HFFc6 (cell line): ENCODE results near the gene GPA33. TPM values are rescaled to one million over a fixed set of nuclear protein-coding genes. Genes with fewer than 3 reads are reported as not detected.

Source experiments
- DNase-seq: peaks from one replicate; pipeline ENCODE4 v3.0.0-alpha.2; 2018
- H3K27ac Mint-ChIP-seq: 2 replicates; pipeline ENCODE4 v1.8.0; 2020; ENCODE audit warnings: mild to moderate bottlenecking, mixed read lengths
- H3K27me3 Mint-ChIP-seq: 2 replicates; pipeline ENCODE4 v1.8.0; 2021; ENCODE audit warnings: mild to moderate bottlenecking, moderate library complexity, mixed read lengths; ENCODE audit not compliant: insufficient read depth
- H3K36me3 Mint-ChIP-seq: 2 replicates; pipeline ENCODE4 v1.8.0; 2021; ENCODE audit warnings: low read depth, mixed read lengths
- H3K4me1 Mint-ChIP-seq: 2 replicates; pipeline ENCODE4 v1.8.0; 2020; ENCODE audit warnings: low read depth, mixed read lengths
- H3K4me3 Mint-ChIP-seq: 2 replicates; pipeline ENCODE4 v1.8.0; 2020; ENCODE audit warnings: mild to moderate bottlenecking, moderate library complexity, mixed read lengths
- H3K9me3 Mint-ChIP-seq: 2 replicates; pipeline ENCODE4 v1.8.0; 2020; ENCODE audit warnings: mild to moderate bottlenecking, mixed read lengths
- CTCF ChIP-seq: fragments of 200-600 bp; sonication (generic); IDR thresholded peaks from 2 replicates; pipeline ENCODE4 v1.5.0; 2021; ENCODE audit warnings: antibody characterized with exemption, mild to moderate bottlenecking
- total RNA-seq, 6 experiments: library from RNA; stranded (reverse); fragmentation: NEBNext Ultra II Directional; extraction: Animal tissue kit (Norgen Biotek cat#: 25700); gene quantifications; 2 replicates in 1 of 6; 3 replicates in 5 of 6; pipeline ENCODE4 v1.2.3, GENCODE V29; 2021

The GPA33 gene
- total RNA-seq, 6 experiments from 2014 or later, result not detected

GRCh38 chr1:167101754-167102153 lies 11.6 kb upstream of the GPA33 start:
- Mint-ChIP-seq H3K4me1 (no peaks in the 10 kb centered on the region), H3K27me3 (peaks cover 14% of the 10 kb centered on the region)

GRCh38 chr1:167100730-167101129 lies 10.6 kb upstream of the GPA33 start:
- TF ChIP-seq CTCF, result no peak
- H3K36me3 Mint-ChIP-seq, result no peaks in the 10 kb centered on the region
- H3K4me3 Mint-ChIP-seq, result no peak overlapping the region
- peaks cover 14% of the 10 kb centered on the region for H3K27me3 Mint-ChIP-seq
- H3K4me1 Mint-ChIP-seq, result peaks cover 2% of the 10 kb centered on the region
- H3K27ac Mint-ChIP-seq, result no peak overlapping the region
- DNase-seq, result no peak
- no peaks in the 10 kb centered on the region for H3K9me3 Mint-ChIP-seq

More at GRCh38 chr1:167101754-167102153, 11.6 kb upstream of the GPA33 start:
- H3K4me3 Mint-ChIP-seq, result no peak overlapping the region
- no peak for TF ChIP-seq CTCF
- no peaks in the 10 kb centered on the region for H3K36me3 Mint-ChIP-seq
- DNase-seq, result no peak
- no peak overlapping the region for H3K27ac Mint-ChIP-seq
- H3K9me3 Mint-ChIP-seq, result no peaks in the 10 kb centered on the region

GRCh38 chr1:167099851-167100250 lies 9.7 kb upstream of the GPA33 start:
- peaks cover 11% of the 10 kb centered on the region for H3K4me1 Mint-ChIP-seq
- H3K4me3 Mint-ChIP-seq, result no peak overlapping the region
- no peaks in the 10 kb centered on the region for H3K36me3 Mint-ChIP-seq
- DNase-seq, result no peak
- H3K27me3 Mint-ChIP-seq, result peaks cover 12% of the 10 kb centered on the region
- H3K27ac Mint-ChIP-seq, result no peak overlapping the region
- H3K9me3 Mint-ChIP-seq, result no peaks in the 10 kb centered on the region
- no peak for TF ChIP-seq CTCF

GRCh38 chr1:167095368-167095767 lies 5.2 kb upstream of the GPA33 start:
- H3K27ac Mint-ChIP-seq, result no peak overlapping the region
- H3K4me3 Mint-ChIP-seq, result no peak overlapping the region
- H3K4me1 Mint-ChIP-seq, result peaks cover 22% of the 10 kb centered on the region
- H3K27me3 Mint-ChIP-seq, result peaks cover 11% of the 10 kb centered on the region
- no peak for TF ChIP-seq CTCF
- no peaks in the 10 kb centered on the region for H3K9me3 Mint-ChIP-seq
- peak; percentile 81 for DNase-seq
- H3K36me3 Mint-ChIP-seq, result no peaks in the 10 kb centered on the region

GRCh38 chr1:167094690-167095089 lies 4.5 kb upstream of the GPA33 start:
- peak; percentile 1 for DNase-seq
- TF ChIP-seq CTCF, result no peak
- H3K27me3 Mint-ChIP-seq, result peaks cover 12% of the 10 kb centered on the region
- no peaks in the 10 kb centered on the region for H3K9me3 Mint-ChIP-seq
- H3K36me3 Mint-ChIP-seq, result no peaks in the 10 kb centered on the region
- no peak overlapping the region for H3K4me3 Mint-ChIP-seq
- peaks cover 22% of the 10 kb centered on the region for H3K4me1 Mint-ChIP-seq
- no peak overlapping the region for H3K27ac Mint-ChIP-seq
